Ecto neural progenitor cell (in vitro differentiated cells): ENCODE results near the gene RAB1B.

Source experiments
- DNase-seq: peaks from one replicate; pipeline ENCODE4 v3.0.0-alpha.2; 2018; ENCODE audit warnings: low spot score

Gene RAB1B

DNA sequence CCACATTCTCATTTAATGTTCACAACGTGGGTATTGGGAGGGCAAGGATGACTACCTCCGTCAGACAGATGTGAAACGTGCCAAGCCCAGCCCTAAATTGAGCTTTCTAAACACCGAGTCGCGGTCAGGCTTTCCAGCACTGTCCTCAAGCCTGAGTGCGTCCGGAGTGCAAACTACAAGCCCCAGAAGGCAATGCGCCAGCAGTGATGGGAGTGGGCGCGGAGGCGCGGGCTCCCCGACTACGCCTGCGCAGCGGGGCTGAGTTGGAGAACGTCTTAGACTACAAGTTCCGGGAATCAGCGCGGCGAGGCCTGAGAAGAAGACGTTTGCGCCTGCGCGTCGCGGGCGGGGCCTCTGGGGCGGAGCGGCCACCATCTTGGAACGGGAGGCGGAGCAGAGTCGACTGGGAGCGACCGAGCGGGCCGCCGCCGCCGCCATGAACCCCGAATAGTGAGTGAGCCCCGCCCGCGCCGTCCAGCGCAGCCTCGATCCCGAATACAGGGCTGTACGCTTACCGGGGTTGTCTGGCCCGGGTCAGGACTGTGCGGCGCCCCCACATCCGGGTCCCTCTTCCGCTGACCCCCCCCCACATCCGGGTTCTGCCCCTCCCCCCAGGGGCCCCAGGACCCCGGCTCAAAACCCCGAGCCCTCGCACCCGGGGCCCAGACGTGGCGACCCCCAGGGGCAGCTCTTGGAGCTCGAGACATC is at the start of gene RAB1B:
TSS of gene RAB1B (plus strand) at position 396 of the 708 bp plus-strand sequence. CDS start at position 437, 41 bp downstream.
- peak; percentile 100 for DNase-seq

DNA sequence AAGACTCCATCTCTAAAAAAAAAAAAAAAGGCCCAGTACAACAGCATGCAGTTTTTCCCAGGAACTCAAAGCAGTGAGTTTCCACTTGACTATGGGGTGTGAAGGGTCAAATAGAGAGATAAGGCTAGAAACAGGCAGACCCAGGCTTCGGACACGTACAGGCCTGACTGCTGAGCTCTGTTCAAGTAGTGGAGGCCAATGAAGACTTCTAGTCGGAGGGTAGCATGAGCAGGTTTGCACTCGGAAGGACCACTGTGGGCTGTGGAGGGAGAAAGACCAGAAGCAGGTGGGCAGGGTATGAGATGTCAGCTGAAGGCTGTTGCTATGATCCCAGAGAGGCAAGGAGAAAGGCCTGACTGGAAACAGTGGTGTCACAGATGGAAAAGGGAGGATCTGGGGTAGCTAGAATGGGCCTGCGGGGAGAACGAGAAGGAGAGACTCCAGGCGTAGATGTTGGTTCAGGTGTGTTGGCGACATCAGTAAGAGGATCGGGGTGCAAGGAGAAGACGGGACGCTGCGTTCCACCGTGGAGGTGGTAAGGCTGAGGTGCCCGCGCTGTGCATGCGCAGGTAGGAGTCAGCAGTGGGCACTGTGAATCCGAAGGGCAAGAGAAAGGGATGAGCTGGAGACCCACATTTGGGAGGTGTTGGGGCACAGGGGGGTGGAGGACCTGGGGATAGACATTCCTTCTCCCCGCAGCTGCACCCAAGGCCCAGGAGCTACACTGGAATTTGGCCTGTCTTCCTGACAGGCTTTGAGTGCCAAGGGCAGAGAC is 49.4 kb upstream of the RAB1B start:
- no peak for DNase-seq

DNA sequence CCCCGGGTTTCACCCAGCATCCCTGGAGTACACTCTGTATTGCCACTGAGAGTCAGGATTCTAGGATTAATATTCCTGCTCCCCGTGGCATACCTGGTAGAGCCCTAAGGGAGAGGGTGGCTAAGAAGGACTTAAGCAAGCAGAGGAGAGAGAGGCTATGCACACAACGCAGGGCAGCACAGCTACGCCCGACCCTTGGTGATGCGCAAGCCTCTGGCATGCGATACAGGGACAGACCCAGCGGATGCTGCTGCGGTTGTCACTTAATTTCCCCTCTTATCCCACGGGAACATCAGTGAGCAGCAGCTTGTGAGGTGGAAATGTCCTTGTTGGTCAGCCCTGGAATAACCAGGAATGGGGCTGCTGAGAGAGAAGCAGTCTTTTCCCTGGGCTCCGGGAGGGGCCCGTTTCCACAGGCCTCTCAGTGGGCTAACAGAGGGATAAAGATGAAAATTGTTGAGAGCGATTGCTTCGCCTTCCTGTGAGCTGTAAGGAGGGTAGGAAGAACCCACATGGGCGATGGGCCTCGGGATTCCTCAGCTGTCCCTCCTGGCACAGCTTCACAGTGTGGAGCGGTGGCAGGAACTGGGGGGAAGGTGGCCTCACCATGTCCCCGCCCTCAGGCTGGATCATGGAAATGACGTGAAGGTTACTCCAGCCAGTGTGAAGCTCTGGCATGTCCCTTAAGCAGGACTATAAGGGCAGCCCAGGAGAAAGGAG is 48.4 kb upstream of the RAB1B start:
- no peak for DNase-seq

DNA sequence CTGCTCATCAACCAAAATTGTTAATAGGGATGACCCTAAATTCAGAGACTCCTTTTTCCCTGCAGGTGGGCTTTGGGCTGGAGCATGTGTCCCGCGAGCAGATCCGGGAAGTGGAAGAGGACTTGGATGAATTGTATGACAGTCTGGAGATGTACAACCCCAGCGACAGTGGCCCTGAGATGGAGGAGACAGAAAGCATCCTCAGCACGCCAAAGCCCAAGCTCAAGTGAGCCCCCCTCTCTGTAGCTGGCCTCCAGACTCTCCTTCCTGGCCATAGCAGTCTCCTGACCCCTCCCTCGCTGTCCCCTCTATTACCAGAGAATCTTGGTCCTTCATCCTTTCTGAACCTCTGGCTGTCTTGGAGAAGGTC is 47.9 kb upstream of the RAB1B start:
- no peak for DNase-seq

DNA sequence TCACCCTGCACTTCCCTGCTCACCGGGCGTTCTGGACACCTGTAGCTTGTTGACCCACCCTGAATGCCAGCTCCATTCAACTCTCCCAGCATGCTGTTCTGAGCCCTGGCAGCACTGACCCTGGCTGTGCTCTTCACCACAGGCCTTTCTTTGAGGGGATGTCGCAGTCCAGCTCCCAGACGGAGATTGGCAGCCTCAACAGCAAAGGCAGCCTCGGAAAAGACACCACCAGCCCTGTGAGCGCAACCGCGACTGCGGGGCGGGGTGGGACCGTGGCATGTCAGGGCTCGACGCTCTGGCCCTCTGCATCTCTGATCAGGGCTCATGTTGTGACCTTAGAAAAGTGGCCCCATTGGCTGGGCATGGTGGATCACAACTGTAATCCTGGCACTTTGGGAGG is 47.4 kb upstream of the RAB1B start:
- DNase-seq = no peak

DNA sequence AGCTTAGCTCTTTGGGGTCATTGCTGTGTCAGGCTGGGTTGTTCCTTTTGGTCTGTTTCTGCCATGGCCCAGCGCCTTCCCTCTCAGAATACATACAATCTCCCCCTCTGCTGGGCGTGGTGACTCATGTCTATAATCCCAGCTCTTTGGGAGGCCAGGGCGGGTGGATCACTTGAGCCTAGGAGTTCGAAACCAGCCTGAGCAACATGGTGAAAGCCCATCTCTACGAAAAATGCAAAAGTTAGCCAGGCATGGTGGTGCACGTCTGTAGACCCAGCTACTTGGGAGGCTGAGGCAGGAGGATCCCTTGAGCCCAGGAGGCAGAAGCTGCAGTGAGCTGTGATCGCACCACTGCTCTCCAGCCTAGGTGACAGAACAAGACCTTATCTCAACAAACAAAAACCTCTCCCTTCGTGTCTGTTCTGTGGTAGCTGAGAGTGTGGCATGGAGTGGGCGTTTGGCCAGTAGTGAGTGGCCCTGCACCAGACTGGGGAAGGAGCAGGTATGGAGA is 46.7 kb upstream of the RAB1B start:
- no peak for DNase-seq

DNA sequence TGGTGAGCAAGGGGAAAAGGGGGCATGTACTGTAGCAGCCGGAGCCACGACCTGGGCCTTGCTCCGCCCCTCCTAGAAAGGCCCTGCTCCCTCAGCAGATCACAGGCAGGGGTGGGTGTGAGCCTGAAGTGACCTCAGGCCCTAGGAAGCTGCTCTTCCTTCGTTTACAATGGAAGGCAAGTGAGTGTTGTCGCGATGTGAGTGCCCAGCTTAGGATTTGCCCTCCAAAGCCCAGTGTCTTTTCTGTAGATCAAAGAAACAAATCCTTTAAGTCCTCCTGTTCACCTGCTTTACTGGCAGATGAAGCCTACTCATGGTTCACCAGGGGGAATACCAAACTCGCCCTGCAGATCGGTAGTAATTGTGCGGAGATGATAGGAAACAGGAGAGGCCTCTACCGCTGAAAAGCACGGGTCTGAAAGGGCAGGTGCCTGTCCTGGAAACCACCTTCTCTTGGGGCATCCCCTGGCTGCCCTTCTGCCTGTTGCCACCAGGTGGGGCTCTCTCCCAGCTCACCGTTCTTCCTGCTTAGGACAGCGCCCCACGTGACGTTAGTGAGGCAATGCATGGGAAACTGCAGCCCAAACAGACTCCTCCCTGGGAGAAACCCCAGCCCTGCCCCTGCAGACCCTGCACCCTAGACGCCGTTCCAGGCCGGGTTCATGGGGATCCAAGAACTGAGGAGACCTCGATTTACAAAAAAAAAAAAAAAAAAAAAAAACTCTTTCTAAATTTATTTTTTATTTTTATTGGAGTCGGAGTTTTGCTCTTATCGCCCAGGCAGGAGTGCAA is 45.9 kb upstream of the RAB1B start:
- peak; percentile 91 for DNase-seq

DNA sequence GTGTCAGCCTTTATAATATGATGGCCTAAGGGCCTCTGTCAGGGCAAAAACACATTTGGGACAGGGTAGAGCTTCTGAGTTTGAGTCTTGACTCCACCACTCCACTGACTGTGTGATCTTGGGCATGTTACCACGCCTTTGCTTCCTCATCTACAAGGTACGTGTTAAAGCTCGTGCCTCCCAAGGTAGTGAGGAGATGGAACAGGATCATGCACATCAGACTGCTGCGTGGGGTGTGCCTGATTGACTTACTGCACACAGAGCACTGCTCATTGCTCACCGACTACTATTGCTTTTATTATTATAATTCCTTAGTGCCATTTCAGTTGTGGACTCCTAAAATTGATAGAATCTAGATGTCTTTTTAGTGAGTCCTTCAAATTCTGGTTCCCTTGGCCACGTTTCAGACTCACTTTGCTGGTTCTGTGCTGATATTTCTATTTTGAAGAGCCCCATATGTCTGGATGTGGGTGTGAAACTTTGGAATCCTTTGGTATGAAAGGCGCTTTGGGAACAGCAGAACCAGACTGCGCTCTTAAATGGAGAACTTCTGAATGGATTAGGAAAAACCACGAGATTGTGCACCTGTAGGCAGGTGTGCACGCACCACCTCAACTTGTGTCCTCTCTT is 44.1 kb upstream of the RAB1B start:
- DNase-seq = no peak

DNA sequence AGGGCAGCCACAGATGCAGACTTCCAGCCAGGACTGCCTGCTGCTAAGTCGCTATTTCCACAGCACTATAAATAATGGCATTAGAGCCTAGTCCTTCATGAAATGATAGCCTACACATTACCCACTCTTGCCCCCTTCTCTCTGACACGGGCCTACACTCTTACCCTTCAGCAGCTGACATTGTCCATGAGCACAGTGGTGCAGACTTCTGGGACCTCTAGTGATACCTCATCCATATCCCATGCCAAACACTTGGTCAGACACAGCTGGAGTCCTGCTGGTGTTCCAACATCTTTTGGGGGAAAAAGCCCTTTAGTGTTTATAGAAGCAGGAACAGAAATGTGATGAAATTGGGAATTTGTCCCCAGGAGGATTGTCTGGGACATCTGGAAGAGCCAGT is 43.4 kb upstream of the RAB1B start:
- DNase-seq = no peak

DNA sequence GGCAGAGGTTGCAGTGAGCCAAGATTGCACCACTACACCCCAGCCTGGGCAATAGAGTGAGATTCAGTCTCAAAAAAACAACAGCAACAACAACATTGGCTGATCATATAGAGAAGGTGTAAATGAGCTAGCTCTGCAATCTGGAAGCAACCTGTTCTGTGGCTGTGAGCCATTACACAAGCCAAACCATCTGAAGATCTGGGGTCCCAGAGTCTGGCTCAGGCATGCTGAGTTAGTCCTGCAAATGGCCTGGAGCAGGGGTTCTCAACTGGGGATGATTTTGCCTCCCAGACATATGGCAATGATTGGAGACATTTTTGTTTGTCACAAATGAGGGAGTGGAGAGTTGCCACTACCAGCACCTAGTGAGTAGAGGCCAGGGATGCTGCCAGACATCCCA is 42.3 kb upstream of the RAB1B start:
- no peak for DNase-seq

DNA sequence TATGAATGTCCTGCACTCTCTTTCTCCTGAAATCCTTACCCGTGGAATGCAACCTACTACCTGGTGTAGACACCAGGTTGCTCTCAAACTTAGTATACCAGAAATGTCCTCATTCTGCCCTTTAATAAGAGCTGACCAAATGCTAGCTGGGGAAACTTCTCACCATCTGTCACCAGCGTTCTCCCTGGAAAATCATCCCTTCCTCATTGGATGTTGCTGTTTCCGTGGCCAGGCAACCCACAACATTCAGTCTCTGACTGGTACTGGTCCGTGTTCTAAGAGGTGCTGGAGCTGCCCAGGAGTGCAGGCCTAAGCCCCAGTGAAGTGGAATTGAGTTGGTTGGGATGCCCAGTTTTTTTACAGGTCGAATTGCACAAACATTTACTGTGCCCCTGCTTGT is 40.7 kb upstream of the RAB1B start:
- DNase-seq = no peak

DNA sequence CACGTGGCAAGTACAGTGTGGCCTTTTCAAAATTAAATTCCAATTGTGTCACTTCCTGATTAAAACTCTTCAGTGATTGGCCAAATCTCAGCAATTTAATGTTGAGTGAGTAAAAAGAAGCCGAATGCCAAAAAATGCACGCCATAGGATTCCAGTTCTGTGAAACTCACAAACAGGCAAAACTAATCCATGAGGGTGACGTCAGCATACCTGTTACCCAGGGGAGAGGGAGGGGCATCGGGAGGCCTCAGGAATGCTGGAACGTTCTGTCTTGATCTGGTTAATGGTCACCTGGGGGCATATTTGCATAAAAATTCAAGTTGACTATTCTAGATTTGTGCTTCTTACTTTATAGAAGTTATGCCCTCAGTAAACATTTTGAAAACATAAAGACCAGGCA is 39.9 kb upstream of the RAB1B start:
- DNase-seq = no peak

DNA sequence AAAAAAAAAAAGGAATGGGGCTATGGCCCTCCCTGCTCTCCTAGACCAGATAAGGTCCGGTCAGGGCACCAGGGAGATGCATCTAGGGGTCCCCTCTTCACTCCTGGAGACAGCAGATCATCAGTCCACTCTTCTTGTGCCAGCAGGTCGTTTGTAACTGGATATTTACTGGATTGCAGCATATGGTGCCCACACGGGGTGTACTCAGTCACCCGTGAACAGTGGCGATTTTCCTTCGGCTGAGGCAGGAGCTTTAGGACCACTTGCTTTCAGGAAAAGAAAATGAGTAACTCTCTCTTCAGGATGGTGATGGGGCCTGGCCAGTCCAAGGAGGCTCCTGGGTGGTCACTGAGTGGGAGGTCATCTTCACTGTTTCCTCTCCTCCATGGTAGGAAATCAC is 38.3 kb upstream of the RAB1B start:
- no peak for DNase-seq

DNA sequence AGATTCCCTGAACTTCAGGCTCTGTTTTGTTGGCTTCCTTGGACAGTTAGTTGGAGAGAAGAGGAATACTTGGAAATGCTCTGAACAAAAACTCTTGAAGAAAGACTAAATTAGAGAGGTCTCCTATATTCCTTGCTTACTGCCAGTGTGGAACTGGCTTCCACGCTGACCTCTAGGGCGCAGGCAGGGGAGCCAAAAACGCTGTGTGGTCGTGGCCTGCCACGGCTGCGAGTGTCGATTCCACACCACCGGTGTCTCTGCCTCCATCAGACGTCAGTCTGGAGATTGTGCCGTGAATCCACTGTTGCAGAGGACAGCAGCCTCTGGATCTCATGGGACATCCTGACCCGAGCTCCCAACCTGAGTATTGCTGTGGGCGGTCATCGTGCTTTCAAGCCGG is 37.5 kb upstream of the RAB1B start:
- no peak for DNase-seq

DNA sequence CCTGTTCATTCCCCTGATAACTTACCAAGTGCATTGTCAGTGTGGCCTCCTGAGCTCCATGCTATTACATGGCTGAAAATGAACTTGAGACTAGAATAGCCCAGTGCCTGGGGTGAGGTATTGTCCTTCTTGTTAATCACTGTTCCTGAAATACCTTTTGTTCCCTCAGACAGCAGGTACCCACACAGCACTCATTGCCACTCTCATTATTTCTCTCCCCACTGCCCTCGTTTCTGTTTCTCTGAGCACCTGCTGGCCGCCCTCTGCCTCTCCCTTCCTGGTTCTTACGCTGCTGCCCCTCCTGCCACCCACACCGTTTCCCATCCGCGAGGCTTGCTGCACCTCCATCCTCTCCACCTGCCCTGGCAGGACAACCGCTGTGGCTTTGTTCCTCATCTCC is 36.9 kb upstream of the RAB1B start:
- DNase-seq = no peak

DNA sequence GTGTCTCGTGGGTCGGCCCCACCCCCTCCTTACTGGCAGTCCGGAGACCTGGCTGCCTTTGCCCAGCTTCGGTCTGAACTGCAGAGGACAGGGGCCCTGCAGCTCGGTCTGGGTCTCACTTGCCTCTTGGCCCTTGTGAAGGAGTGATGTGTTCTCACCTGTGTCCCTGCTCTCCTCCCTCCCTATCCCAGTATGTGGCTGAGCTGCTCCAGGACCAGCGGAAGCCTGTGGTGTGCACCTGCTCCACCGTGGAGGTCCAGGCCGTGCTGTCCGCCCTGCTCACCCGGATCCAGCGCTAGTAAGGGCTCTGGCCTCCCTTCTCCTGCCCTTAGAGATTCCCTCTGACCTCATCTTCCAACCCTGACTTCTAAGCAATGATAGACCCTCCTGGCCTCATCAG is 35.7 kb upstream of the RAB1B start:
- DNase-seq = no peak

DNA sequence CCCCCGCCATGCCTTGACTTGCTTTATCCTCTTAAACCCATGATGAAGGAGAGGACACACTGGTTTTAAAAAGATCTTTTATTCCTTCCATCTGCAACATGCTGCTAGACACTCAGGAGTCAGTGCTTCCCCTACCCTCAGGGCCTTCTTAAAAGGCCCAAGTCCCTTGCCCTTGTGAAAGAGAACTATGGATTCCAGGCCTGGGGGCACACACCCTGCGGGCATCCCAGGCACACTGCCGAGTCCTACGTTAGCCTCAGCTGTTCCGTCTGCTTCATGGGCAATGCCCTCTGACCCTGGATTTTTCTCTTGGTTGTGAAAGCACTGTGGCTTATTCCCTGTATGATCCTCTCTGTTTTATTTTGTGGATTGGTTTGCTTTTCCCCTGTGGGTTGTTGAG is 35.1 kb upstream of the RAB1B start:
- no peak for DNase-seq

DNA sequence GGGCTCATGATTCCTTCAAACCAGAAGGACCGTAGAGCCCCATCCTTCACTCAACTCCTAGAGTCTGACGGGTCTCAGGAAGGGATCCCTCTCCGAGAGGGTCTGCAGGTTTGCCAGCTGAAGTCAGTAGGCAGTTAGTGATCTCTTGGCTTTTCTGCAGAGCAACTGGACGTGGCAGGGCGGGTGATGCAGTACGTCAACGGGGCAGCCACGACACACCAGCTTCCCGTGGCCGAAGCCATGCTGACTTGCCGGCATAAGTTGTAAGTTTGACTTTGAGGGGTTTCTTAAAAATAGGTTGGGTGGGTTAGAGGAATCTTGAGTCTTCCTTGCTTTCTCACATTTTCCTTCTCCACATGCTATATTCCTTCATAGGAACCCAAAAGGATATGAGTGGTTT is 33.3 kb upstream of the RAB1B start:
- no peak for DNase-seq

DNA sequence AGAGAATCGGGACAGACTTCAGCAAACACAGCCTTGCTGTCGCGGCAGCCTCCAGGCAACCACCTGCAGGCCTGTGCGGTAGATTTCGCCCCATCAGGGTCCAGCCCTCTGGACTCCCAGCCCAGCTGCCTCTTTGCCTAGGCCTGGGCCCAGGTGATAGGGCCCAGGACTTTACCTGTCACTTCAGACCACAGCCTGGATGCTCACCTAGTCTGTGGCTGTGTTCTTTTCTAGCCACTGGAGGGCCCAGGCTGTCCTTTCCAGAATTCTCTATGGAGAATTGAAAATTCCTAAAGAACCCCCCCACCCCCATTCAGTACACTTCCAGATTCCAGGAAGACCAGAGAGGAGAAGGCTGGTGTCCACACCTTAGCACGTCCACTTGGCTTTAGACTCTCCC is 30.6 kb upstream of the RAB1B start:
- no peak for DNase-seq

DNA sequence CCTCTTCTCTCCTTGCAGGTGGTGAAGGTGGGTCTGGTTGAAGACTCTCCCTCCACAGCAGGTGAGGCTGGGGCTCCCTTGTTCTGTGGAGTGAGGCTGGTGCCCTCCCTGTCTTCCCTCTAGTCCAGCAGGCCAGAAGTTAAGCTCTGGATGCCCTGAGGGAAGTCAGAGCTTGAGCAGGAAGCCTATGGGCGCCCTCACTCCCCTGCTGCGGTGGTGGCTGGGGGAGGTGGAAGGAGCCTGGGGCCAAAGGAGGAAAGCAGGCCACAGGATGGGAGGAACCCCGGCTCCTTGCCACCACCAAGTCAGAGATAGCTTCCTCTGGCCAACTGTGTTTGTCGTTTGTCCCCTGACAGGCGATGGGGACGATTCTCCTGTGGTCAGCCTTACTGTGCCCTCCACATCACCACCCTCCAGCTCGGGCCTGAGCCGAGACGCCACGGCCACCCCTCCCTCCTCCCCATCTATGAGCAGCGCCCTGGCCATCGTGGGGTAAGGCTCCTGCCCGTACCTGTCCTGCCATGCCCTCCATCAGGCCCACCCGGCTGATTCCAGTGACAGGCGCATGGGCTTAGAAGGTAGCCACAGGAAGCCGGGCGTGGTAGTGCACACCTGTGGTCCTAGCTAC is 29.5 kb upstream of the RAB1B start:
- no peak for DNase-seq

DNA sequence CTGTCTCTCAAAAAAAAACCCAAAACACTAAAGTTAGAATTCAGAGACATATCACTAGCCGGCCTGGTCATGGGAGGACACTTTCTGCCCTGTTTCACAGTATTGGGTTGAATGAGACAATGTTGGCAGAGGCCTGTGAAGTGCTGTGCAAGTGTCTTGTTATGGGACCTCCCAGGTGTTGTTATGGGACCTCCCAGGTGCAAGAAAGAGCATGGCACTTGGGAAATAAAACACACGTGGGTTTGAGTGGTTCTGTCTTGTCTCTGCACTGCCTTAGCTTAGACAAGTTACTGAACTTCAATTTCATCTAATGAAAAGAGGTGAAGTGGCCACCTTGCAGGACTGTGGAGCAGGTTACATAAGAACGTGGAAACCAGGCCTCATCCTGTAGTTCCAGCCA is 28.9 kb upstream of the RAB1B start:
- DNase-seq = no peak
